ENCODE measurements around the gene CGA. TPM values are rescaled to one million over a fixed set of nuclear protein-coding genes. Genes with fewer than 3 reads are reported as not detected.

Gene CGA
- total and polyA plus RNA-seq, 4 donors, result not detected

DNA sequence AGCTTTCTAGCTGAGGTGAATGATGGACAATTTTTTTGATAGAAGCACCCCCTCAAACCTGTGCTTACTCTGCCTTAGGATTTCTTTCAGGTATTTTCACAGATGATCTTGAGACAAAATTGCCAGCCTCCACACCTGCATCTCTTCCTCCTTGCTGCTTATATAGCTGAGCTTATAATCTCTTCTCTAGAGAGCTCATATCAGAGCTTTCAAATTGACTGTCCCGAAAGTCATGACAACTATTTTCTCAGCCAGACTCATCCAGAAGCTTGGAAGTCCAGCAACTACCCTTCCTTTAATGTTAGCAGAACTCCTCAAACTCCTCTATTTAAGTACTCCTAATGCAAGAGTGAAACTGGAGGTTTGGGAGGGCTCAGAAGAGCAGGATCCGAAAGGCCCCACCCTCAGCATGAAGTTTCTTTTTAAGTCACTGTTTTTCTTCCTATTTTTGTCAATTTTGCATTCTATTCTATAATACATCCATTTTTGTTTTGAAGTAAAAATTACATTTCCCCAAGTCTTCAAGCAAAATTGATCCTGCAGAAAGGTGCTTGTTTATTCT, 12.7 kb downstream of the CGA start:
- no peaks in the 10 kb centered on the region for H3K36me3 ChIP-seq (ENCODE audit: control insufficient read depth in 4 of 4, insufficient read depth in 3 of 4, low read depth in 1 of 4, low read length in 3 of 4)
- H3K27ac ChIP-seq (ENCODE audit: low read depth in 1 of 2, low read length in 2 of 2), result no peak overlapping the region
- no peak overlapping the region for H3K9ac ChIP-seq (ENCODE audit: low read depth in 1 of 2, low read length in 2 of 2)
- H3K4me3 ChIP-seq (ENCODE audit: low read depth in 1 of 3, low read length in 3 of 3), result no peak overlapping the region
- DNase-seq (ENCODE audit: low spot score), result no peak
- no peaks in the 10 kb centered on the region for H3K27me3 ChIP-seq (ENCODE audit: control insufficient read depth in 4 of 4, insufficient read depth in 4 of 4, low read length in 3 of 4)
- no peaks in the 10 kb centered on the region for H3K4me1 ChIP-seq (ENCODE audit: control insufficient read depth in 4 of 4, insufficient read depth in 4 of 4, low read length in 3 of 4)
- 82% methylated on average over 2 of the region's 2 CpGs for WGBS
- no peaks in the 10 kb centered on the region for H3K9me3 ChIP-seq (ENCODE audit: control insufficient read depth in 4 of 4, low read length in 3 of 4)
- TF ChIP-seq HNF4A (conservative IDR thresholded peaks at IDR 0.05), result no peak
- no peak for TF ChIP-seq FOXA1 (IDR thresholded peaks at IDR 0.05)
- TF ChIP-seq NR2F2 (IDR thresholded peaks at IDR 0.05), result no peak
- TF ChIP-seq, protein P1, sequence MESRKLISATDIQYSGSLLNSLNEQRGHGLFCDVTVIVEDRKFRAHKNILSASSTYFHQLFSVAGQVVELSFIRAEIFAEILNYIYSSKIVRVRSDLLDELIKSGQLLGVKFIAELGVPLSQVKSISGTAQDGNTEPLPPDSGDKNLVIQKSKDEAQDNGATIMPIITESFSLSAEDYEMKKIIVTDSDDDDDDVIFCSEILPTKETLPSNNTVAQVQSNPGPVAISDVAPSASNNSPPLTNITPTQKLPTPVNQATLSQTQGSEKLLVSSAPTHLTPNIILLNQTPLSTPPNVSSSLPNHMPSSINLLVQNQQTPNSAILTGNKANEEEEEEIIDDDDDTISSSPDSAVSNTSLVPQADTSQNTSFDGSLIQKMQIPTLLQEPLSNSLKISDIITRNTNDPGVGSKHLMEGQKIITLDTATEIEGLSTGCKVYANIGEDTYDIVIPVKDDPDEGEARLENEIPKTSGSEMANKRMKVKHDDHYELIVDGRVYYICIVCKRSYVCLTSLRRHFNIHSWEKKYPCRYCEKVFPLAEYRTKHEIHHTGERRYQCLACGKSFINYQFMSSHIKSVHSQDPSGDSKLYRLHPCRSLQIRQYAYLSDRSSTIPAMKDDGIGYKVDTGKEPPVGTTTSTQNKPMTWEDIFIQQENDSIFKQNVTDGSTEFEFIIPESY (IDR thresholded peaks at IDR 0.05), result no peak
- TF ChIP-seq SP1 (IDR thresholded peaks at IDR 0.05), result no peak
- TF ChIP-seq GABPA (IDR thresholded peaks at IDR 0.05 in 1 of 2, conservative IDR thresholded peaks at IDR 0.05 in 1 of 2), result no peak
- no peak for TF ChIP-seq HNF4G (IDR thresholded peaks at IDR 0.05)
- no peak for TF ChIP-seq JUND (IDR thresholded peaks at IDR 0.05)
- TF ChIP-seq, protein P2, sequence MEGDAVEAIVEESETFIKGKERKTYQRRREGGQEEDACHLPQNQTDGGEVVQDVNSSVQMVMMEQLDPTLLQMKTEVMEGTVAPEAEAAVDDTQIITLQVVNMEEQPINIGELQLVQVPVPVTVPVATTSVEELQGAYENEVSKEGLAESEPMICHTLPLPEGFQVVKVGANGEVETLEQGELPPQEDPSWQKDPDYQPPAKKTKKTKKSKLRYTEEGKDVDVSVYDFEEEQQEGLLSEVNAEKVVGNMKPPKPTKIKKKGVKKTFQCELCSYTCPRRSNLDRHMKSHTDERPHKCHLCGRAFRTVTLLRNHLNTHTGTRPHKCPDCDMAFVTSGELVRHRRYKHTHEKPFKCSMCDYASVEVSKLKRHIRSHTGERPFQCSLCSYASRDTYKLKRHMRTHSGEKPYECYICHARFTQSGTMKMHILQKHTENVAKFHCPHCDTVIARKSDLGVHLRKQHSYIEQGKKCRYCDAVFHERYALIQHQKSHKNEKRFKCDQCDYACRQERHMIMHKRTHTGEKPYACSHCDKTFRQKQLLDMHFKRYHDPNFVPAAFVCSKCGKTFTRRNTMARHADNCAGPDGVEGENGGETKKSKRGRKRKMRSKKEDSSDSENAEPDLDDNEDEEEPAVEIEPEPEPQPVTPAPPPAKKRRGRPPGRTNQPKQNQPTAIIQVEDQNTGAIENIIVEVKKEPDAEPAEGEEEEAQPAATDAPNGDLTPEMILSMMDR (IDR thresholded peaks at IDR 0.05; ENCODE audit: low read depth, low read length, missing input control), result no peak
- TF ChIP-seq, protein P3, sequence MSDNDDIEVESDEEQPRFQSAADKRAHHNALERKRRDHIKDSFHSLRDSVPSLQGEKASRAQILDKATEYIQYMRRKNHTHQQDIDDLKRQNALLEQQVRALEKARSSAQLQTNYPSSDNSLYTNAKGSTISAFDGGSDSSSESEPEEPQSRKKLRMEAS (IDR thresholded peaks at IDR 0.05), result no peak
- no peak for TF ChIP-seq RXRA (IDR thresholded peaks at IDR 0.05)
- TF ChIP-seq YY1 (IDR thresholded peaks at IDR 0.05), result no peak
- TF ChIP-seq, protein P4, sequence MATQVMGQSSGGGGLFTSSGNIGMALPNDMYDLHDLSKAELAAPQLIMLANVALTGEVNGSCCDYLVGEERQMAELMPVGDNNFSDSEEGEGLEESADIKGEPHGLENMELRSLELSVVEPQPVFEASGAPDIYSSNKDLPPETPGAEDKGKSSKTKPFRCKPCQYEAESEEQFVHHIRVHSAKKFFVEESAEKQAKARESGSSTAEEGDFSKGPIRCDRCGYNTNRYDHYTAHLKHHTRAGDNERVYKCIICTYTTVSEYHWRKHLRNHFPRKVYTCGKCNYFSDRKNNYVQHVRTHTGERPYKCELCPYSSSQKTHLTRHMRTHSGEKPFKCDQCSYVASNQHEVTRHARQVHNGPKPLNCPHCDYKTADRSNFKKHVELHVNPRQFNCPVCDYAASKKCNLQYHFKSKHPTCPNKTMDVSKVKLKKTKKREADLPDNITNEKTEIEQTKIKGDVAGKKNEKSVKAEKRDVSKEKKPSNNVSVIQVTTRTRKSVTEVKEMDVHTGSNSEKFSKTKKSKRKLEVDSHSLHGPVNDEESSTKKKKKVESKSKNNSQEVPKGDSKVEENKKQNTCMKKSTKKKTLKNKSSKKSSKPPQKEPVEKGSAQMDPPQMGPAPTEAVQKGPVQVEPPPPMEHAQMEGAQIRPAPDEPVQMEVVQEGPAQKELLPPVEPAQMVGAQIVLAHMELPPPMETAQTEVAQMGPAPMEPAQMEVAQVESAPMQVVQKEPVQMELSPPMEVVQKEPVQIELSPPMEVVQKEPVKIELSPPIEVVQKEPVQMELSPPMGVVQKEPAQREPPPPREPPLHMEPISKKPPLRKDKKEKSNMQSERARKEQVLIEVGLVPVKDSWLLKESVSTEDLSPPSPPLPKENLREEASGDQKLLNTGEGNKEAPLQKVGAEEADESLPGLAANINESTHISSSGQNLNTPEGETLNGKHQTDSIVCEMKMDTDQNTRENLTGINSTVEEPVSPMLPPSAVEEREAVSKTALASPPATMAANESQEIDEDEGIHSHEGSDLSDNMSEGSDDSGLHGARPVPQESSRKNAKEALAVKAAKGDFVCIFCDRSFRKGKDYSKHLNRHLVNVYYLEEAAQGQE (IDR thresholded peaks at IDR 0.05), result no peak
- TF ChIP-seq TAF1 (conservative IDR thresholded peaks at IDR 0.05), result no peak
- TF ChIP-seq EGR1 (IDR thresholded peaks at IDR 0.05; ENCODE audit: low read depth in 2 of 2), result no peak

DNA sequence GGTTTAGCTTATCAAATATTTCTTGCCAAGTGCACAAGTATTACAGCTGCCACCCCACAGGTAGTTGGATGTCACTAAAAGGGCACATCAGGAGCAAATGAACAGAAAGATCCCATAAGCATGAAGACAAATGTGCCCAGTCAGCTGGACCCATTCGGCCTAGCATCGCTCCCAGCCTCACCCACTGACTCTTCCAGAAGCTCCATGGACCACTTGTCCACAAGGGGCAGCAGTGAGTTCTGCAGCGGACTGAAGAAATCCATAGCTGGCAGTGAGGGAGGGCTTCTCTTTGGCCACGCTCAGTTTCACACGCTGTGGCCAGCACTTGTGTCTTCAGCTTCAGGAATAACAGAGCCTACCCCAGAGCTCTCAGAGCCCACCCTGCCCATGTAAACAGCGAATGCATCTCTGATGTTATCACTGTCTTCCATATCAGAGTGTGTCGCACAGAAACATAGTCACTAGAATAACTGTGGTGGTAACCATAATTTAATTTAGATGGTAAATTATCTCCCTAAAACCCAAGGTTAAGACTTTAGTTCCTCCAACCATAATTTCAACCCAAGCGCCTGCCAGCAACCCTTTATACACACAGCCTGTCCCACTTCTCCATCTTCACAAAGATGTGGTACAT, 15.8 kb downstream of the CGA start:
- peak; percentile 65 for DNase-seq (ENCODE audit: low spot score)
- Histone ChIP-seq H3K4me3 (ENCODE audit: low read depth in 1 of 3, low read length in 3 of 3) (no peak overlapping the region), H3K9me3 (ENCODE audit: control insufficient read depth in 4 of 4, low read length in 3 of 4) (no peaks in the 10 kb centered on the region), H3K36me3 (ENCODE audit: control insufficient read depth in 4 of 4, insufficient read depth in 3 of 4, low read depth in 1 of 4, low read length in 3 of 4) (no peaks in the 10 kb centered on the region), H3K27me3 (ENCODE audit: control insufficient read depth in 4 of 4, insufficient read depth in 4 of 4, low read length in 3 of 4) (no peaks in the 10 kb centered on the region), H3K9ac (ENCODE audit: low read depth in 1 of 2, low read length in 2 of 2) (no peak overlapping the region), H3K4me1 (ENCODE audit: control insufficient read depth in 4 of 4, insufficient read depth in 4 of 4, low read length in 3 of 4) (no peaks in the 10 kb centered on the region), H3K27ac (ENCODE audit: low read depth in 1 of 2, low read length in 2 of 2) (no peak overlapping the region)
- TF ChIP-seq RAD21 (IDR thresholded peaks at IDR 0.05), result peak; percentile 55 to 79
- TF ChIP-seq, protein P2 (IDR thresholded peaks at IDR 0.05; ENCODE audit: low read depth, low read length, missing input control), result peak; percentile 66
- TF ChIP-seq, protein P1 (IDR thresholded peaks at IDR 0.05), result no peak
- WGBS, result 40% methylated on average over 8 of the region's 8 CpGs

All from liver (tissue), 9 donors.